HEK293 (cell line): ENCODE data around the gene GRB10.

Source experiments
- CTCF ChIA-PET: fragments of 350-600 bp; formaldehyde crosslinking; extraction: SDS; loops from one replicate; lab custom pipeline; 2021; ENCODE audit warnings: antibody characterized with exemption; lab: Yijun Ruan, JAX
- POLR2A ChIA-PET: fragments of 300-600 bp; formaldehyde crosslinking; extraction: SDS; loops from one replicate; lab custom pipeline; 2020; ENCODE audit warnings: antibody characterized with exemption, inconsistent platforms; lab: Yijun Ruan, JAX
- H3K27ac ChIP-seq: fragments of 200-500 bp; sonication (Bioruptor generic); 2 replicates; pipeline ENCODE4 v1.5.1; 2014; ENCODE audit warnings: low read depth, low read length, control low read depth, inconsistent platforms; ENCODE audit errors: extremely low read depth
- H3K36me3 ChIP-seq, 2 experiments: fragments of 200-500 bp in 1 of 2; sonication (Bioruptor generic) in 1 of 2; 1 replicate in 1 of 2; 2 replicates in 1 of 2; pipeline ENCODE4 v1.5.1; 2014 to 2017; ENCODE audit warnings: inconsistent platforms in 2 of 2, low read length in 2 of 2; ENCODE audit not compliant: control insufficient read depth in 2 of 2, insufficient read depth in 1 of 2
- H3K4me1 ChIP-seq: fragments of 200-500 bp; sonication (Bioruptor generic); 2 replicates; pipeline ENCODE4 v1.5.1; 2014; ENCODE audit warnings: mild to moderate bottlenecking, low read length, inconsistent platforms; ENCODE audit not compliant: control insufficient read depth, insufficient read depth
- H3K4me3 ChIP-seq: 2 replicates; pipeline ENCODE4 v1.5.1; 2011; ENCODE audit warnings: low read depth, mild to moderate bottlenecking, control low read depth, low read length, moderate library complexity
- H3K9me3 ChIP-seq: fragments of 200-500 bp; sonication (Bioruptor generic); 2 replicates; pipeline ENCODE4 v1.5.1; 2014; ENCODE audit warnings: low read depth, low read length, inconsistent platforms; ENCODE audit not compliant: control insufficient read depth, insufficient read depth
- ZNF211 ChIP-seq: fragments of 450-650 bp; formaldehyde crosslinking; IDR thresholded peaks from 2 replicates; pipeline ENCODE4 v1.5.1; 2016; ENCODE audit warnings: low read depth, missing biosample characterization, missing genetic modification characterization
- ZNF214 ChIP-seq: fragments of 450-650 bp; formaldehyde crosslinking; IDR thresholded peaks from 2 replicates; pipeline ENCODE4 v1.5.1; 2017; ENCODE audit warnings: missing biosample characterization, mild to moderate bottlenecking, missing genetic modification characterization, borderline replicate concordance
- ZNF324 ChIP-seq: fragments of 450-650 bp; formaldehyde crosslinking; IDR thresholded peaks from 2 replicates; pipeline ENCODE4 v1.5.1; 2016; ENCODE audit warnings: missing biosample characterization, missing genetic modification characterization
- ZNF391 ChIP-seq: fragments of 450-650 bp; formaldehyde crosslinking; IDR thresholded peaks from 2 replicates; pipeline ENCODE4 v1.5.1; 2016; ENCODE audit warnings: low read depth, missing biosample characterization, missing genetic modification characterization, borderline replicate concordance
- ZNF423 ChIP-seq: fragments of 450-650 bp; formaldehyde crosslinking; IDR thresholded peaks from 2 replicates; pipeline ENCODE4 v1.5.1; 2016; ENCODE audit warnings: missing biosample characterization, missing genetic modification characterization
- ZNF529 ChIP-seq: fragments of 450-650 bp; formaldehyde crosslinking; IDR thresholded peaks from 2 replicates; pipeline ENCODE4 v1.5.1; 2017; ENCODE audit warnings: missing genetic modification characterization, missing biosample characterization; ENCODE audit not compliant: insufficient replicate concordance
- ZNF621 ChIP-seq: fragments of 450-650 bp; formaldehyde crosslinking; IDR thresholded peaks from 2 replicates; pipeline ENCODE4 v1.5.1; 2017; ENCODE audit warnings: missing biosample characterization, missing genetic modification characterization
- ZNF664 ChIP-seq: fragments of 450-650 bp; formaldehyde crosslinking; IDR thresholded peaks from 2 replicates; pipeline ENCODE4 v1.5.1; 2016; ENCODE audit warnings: missing biosample characterization, missing genetic modification characterization
- ZNF768 ChIP-seq: fragments of 450-650 bp; formaldehyde crosslinking; IDR thresholded peaks from 2 replicates; pipeline ENCODE4 v1.5.1; 2018; ENCODE audit warnings: missing biosample characterization, mild to moderate bottlenecking, missing genetic modification characterization
- ZSCAN5A ChIP-seq: fragments of 450-650 bp; formaldehyde crosslinking; IDR thresholded peaks from 2 replicates; pipeline ENCODE4 v1.5.1; 2016; ENCODE audit warnings: missing biosample characterization, missing genetic modification characterization
- TF ChIP-seq, protein P1 (sequence below): fragments of 450-650 bp; formaldehyde crosslinking; IDR thresholded peaks from 2 replicates; pipeline ENCODE4 v1.5.1; 2016; ENCODE audit warnings: missing biosample characterization, missing genetic modification characterization, low read depth
- TF ChIP-seq, protein P2 (sequence below): fragments of 450-650 bp; formaldehyde crosslinking; IDR thresholded peaks from 2 replicates; pipeline ENCODE4 v1.5.1; 2016; ENCODE audit warnings: missing biosample characterization, missing genetic modification characterization, borderline replicate concordance
- TF ChIP-seq, protein P3 (sequence below): fragments of 450-650 bp; formaldehyde crosslinking; IDR thresholded peaks from 2 replicates; pipeline ENCODE4 v1.5.1; 2016; ENCODE audit warnings: missing biosample characterization, missing genetic modification characterization

GRB10 gene

DNA sequence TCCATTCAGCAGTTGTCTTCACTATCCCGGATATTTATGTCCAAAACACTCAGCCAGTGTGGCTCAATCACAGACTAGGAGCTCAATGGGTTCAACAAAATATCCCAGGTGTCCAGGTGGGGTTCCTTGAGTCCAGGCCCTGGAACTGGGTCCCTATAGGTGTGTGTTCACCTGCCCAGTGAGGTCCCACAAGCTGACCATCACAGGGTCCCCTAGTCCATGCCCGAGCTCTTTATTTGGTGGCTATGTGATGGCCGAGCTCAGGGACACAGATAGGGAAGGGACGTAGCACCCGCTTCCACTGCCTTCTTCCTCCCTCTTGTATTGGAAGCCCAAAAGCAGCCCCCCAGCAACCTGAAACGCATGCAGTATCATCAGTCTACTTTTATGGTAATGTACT, 138.6 kb downstream of the GRB10 start (continued):
- TF ChIP-seq ZNF621 (tag by site-specific recombination) (no peak), ZNF768 (tag by site-specific recombination) (no peak)

DNA sequence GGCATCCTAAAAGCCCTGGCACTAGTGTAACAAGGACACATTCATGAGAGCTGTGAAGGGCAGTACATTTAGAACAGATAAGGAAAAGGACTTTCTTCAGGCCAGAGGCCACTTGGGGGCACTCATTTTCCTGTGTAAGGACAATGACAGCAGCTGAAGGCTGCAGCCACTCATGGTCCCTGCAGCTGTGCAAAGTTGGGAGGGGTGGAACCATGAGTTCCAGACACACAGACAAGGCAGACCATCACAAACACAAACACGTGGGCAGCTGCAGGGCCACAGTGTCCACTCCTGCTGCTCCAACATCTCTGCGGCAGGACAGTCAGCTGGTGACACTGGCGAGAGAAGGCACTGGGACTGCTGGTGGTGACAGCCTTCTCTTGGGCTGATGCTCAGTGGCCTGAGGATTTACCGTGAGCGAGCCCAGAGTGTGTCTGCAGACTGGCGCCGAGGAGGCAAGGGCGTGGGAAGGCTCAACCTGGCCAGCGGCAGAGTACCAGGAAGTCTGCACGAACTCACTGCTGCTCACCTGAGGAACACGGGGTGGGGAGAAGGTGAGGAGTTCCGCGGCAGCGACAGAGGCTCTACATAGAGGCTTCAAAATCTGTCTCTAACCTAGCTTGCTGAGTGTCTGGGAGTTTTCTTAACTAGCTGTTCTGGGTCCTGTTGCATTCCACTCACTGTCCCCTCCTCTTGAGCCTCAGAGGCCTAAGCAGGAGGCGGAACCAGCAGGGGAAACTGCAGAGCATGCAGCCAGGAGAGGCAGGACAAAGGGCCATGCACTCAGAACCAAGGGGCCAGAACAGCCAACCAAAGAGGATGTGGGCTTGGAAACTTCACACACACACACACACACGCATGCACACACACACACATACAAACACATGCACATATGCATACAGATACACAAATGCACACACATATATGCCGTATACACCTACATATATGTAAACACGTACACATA, 141.0 kb downstream of the GRB10 start:
- Histone ChIP-seq H3K27ac (no peak overlapping the region), H3K4me1 (no peaks in the 10 kb centered on the region)
- POLR2A ChIA-PET = no interaction called here
- TF ChIP-seq ZSCAN5A (tag by site-specific recombination) (no peak), ZNF423 (tag by site-specific recombination) (no peak), ZNF664 (no peak), ZNF529 (tag by site-specific recombination) (no peak), ZNF324 (tag by site-specific recombination) (no peak)
- TF ChIP-seq, protein P1, sequence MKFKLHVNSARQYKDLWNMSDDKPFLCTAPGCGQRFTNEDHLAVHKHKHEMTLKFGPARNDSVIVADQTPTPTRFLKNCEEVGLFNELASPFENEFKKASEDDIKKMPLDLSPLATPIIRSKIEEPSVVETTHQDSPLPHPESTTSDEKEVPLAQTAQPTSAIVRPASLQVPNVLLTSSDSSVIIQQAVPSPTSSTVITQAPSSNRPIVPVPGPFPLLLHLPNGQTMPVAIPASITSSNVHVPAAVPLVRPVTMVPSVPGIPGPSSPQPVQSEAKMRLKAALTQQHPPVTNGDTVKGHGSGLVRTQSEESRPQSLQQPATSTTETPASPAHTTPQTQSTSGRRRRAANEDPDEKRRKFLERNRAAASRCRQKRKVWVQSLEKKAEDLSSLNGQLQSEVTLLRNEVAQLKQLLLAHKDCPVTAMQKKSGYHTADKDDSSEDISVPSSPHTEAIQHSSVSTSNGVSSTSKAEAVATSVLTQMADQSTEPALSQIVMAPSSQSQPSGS = no peak
- TF ChIP-seq, protein P2, sequence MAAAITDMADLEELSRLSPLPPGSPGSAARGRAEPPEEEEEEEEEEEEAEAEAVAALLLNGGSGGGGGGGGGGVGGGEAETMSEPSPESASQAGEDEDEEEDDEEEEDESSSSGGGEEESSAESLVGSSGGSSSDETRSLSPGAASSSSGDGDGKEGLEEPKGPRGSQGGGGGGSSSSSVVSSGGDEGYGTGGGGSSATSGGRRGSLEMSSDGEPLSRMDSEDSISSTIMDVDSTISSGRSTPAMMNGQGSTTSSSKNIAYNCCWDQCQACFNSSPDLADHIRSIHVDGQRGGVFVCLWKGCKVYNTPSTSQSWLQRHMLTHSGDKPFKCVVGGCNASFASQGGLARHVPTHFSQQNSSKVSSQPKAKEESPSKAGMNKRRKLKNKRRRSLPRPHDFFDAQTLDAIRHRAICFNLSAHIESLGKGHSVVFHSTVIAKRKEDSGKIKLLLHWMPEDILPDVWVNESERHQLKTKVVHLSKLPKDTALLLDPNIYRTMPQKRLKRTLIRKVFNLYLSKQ = no peak
- TF ChIP-seq, all 188 proteins: peak for 0
- H3K9me3 ChIP-seq = no peaks in the 10 kb centered on the region
- peaks cover 0 to 4% of the 10 kb centered on the region in 2 experiments; a peak in 1 of 3 replicates for H3K36me3 ChIP-seq
- no peak overlapping the region for H3K4me3 ChIP-seq
- CTCF ChIA-PET = interaction anchor here (0.6 to 0.9 kb wide), 5 partner anchors 8 to 1715 kb away, joined by 3 to 4 read pairs (median 3); no protein-coding TSS in a partner anchor

DNA sequence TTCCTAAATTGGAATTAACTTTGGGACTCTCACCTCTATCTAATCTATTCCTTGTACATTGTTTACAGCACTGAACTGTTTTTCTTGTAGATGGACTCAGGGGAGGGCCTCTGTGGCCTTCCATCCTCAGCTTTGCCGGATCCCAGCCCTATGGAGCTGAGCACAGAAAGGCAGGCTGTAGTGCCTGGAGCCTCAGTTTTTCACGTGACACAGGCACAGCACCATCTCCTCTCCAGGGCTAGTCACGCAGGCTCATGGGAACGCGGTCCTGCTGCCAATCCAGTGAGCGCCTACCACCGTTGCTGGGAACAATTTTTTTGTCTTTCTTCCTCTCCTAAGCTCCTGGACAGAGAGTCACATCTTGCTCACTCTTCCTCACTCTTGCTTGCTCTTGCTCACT, 141.9 kb downstream of the GRB10 start:
- no peak overlapping the region for H3K4me3 ChIP-seq
- POLR2A ChIA-PET = no interaction called here
- H3K4me1 ChIP-seq = no peaks in the 10 kb centered on the region
- no peaks in the 10 kb centered on the region for H3K9me3 ChIP-seq
- TF ChIP-seq ZNF211 (tag by site-specific recombination) (no peak), ZNF214 (tag by site-specific recombination) (no peak), ZNF391 (tag by site-specific recombination) (no peak)
- TF ChIP-seq, protein P3, sequence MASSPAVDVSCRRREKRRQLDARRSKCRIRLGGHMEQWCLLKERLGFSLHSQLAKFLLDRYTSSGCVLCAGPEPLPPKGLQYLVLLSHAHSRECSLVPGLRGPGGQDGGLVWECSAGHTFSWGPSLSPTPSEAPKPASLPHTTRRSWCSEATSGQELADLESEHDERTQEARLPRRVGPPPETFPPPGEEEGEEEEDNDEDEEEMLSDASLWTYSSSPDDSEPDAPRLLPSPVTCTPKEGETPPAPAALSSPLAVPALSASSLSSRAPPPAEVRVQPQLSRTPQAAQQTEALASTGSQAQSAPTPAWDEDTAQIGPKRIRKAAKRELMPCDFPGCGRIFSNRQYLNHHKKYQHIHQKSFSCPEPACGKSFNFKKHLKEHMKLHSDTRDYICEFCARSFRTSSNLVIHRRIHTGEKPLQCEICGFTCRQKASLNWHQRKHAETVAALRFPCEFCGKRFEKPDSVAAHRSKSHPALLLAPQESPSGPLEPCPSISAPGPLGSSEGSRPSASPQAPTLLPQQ = no peak
- CTCF ChIA-PET = interaction anchor here (0.6 to 0.9 kb wide), 3 partner anchors 7 to 520 kb away, joined by 3 to 4 read pairs (median 3); no protein-coding TSS in a partner anchor
- no peak overlapping the region for H3K27ac ChIP-seq
- H3K36me3 ChIP-seq = peaks cover 0 to 4% of the 10 kb centered on the region in 2 experiments; a peak in 1 of 3 replicates
